CD14-positive monocyte (primary cell): ENCODE measurements around the gene THRSP. TPM values are rescaled to one million over a fixed set of nuclear protein-coding genes. Genes with fewer than 3 reads are reported as not detected.

Source experiments
- DNase-seq, 3 donors: peaks; one replicate each; pipeline ENCODE4 v3.0.0-alpha.2; 2011 to 2022
- H2AFZ ChIP-seq: 2 replicates; pipeline ENCODE4 v1.6.0; 2012; ENCODE audit warnings: mild to moderate bottlenecking, low read depth, low read length, inconsistent platforms; ENCODE audit not compliant: insufficient read depth, poor library complexity, severe bottlenecking
- H3K27ac ChIP-seq, 2 donors: 1 replicate in 1 of 2; 2 replicates in 1 of 2; pipeline ENCODE4 v1.5.1; 2012 to 2013; ENCODE audit warnings: low read length in 2 of 2, control low read depth in 1 of 2, inconsistent platforms in 1 of 2, low read depth in 1 of 2, mild to moderate bottlenecking in 1 of 2
- H3K27me3 ChIP-seq, 2 donors: one replicate each; pipeline versions ENCODE4 v1.6.0 to v1.6.1; 2011 to 2013; ENCODE audit warnings: low read length in 2 of 2; ENCODE audit not compliant: control insufficient read depth in 2 of 2, insufficient read depth in 2 of 2
- H3K36me3 ChIP-seq, 2 donors: replicated peaks in 1 of 2; 1 replicate in 1 of 2; 2 replicates in 1 of 2; pipeline versions ENCODE4 v1.5.1 to v1.6.1; 2012 to 2013; ENCODE audit warnings: low read length in 2 of 2, control low read depth in 1 of 2, inconsistent platforms in 1 of 2, mild to moderate bottlenecking in 1 of 2; ENCODE audit not compliant: insufficient read depth in 2 of 2, control insufficient read depth in 1 of 2
- H3K4me1 ChIP-seq, 2 donors: 1 replicate in 1 of 2; 2 replicates in 1 of 2; pipeline versions ENCODE4 v1.5.1 to v1.6.1; 2012 to 2013; ENCODE audit warnings: low read length in 2 of 2, control low read depth in 1 of 2, inconsistent platforms in 1 of 2, mild to moderate bottlenecking in 1 of 2, moderate library complexity in 1 of 2; ENCODE audit not compliant: insufficient read depth in 2 of 2, control insufficient read depth in 1 of 2
- H3K4me2 ChIP-seq: replicated peaks from 2 replicates; pipeline ENCODE3; 2012; ENCODE audit warnings: low read length, moderate library complexity, mild to moderate bottlenecking; ENCODE audit not compliant: poor library complexity, severe bottlenecking; ENCODE audit errors: extremely low read depth
- H3K4me3 ChIP-seq, 3 experiments: fragments of 200-600 bp in 1 of 3; sonication (generic) in 1 of 3; replicated peaks in 1 of 3; 1 replicate in 2 of 3; 2 replicates in 1 of 3; pipeline ENCODE4 v1.5.1; 2011 to 2013; ENCODE audit warnings: low read length in 3 of 3, mild to moderate bottlenecking in 3 of 3, control low read depth in 2 of 3, low read depth in 2 of 3, inconsistent platforms in 1 of 3, moderate library complexity in 1 of 3
- H3K79me2 ChIP-seq: 2 replicates; pipeline ENCODE4 v1.6.0; 2012; ENCODE audit warnings: mild to moderate bottlenecking, control low read depth, inconsistent platforms, low read length, moderate library complexity; ENCODE audit not compliant: insufficient read depth
- H3K9ac ChIP-seq: 2 replicates; pipeline ENCODE4 v1.6.0; 2017; ENCODE audit warnings: low read length, mild to moderate bottlenecking; ENCODE audit not compliant: insufficient read depth, poor library complexity, severe bottlenecking
- H3K9me3 ChIP-seq, 2 donors: replicated peaks in 1 of 2; 1 replicate in 1 of 2; 2 replicates in 1 of 2; pipeline versions ENCODE4 v1.5.1 to v1.6.1; 2012 to 2013; ENCODE audit warnings: low read length in 2 of 2, control low read depth in 1 of 2; ENCODE audit not compliant: control insufficient read depth in 1 of 2, insufficient read depth in 1 of 2
- H4K20me1 ChIP-seq: 2 replicates; pipeline ENCODE4 v1.6.0; 2012; ENCODE audit warnings: mild to moderate bottlenecking, low read length, control low read depth, moderate library complexity; ENCODE audit not compliant: insufficient read depth
- H3K27ac Mint-ChIP-seq, 7 donors: one replicate each; pipeline ENCODE4 v1.8.0; 2020; ENCODE audit warnings: mild to moderate bottlenecking in 7 of 7, mixed read lengths in 7 of 7, moderate library complexity in 6 of 7, inconsistent platforms in 2 of 7
- H3K27me3 Mint-ChIP-seq, 3 donors: one replicate each; pipeline ENCODE4 v1.8.0; 2021 to 2022; ENCODE audit warnings: low read depth in 3 of 3, mild to moderate bottlenecking in 3 of 3, mixed read lengths in 3 of 3, moderate library complexity in 3 of 3, inconsistent platforms in 1 of 3
- H3K36me3 Mint-ChIP-seq, 2 donors: one replicate each; pipeline ENCODE4 v1.8.0; 2020; ENCODE audit warnings: mixed read lengths in 2 of 2, inconsistent platforms in 1 of 2, mild to moderate bottlenecking in 1 of 2
- H3K4me1 Mint-ChIP-seq: one replicate; pipeline ENCODE4 v1.8.0; 2020; ENCODE audit warnings: mild to moderate bottlenecking, mixed read lengths
- H3K4me3 Mint-ChIP-seq, 2 donors: one replicate each; pipeline ENCODE4 v1.8.0; 2020; ENCODE audit warnings: mild to moderate bottlenecking in 2 of 2, mixed read lengths in 2 of 2, moderate library complexity in 1 of 2
- H3K9me3 Mint-ChIP-seq, 7 donors: one replicate each; pipeline ENCODE4 v1.8.0; 2020 to 2022; ENCODE audit warnings: mixed read lengths in 7 of 7, mild to moderate bottlenecking in 6 of 7, moderate library complexity in 6 of 7, inconsistent platforms in 2 of 7
- CTCF ChIP-seq: fragments of 200-600 bp; IDR thresholded peaks from one replicate; pipeline ENCODE4 v1.8.0; 2022; ENCODE audit warnings: antibody characterized with exemption, mild to moderate bottlenecking
- WGBS: methylation state at CpG from one replicate; pipeline ENCODE4 v1.1.5; 2013; ENCODE audit warnings: missing lambda C conversion rate; ENCODE audit not compliant: insufficient coverage; 5-methylcytosine and 5-hydroxymethylcytosine counted together
- intact Hi-C, 2 donors: fragments of 100-400 bp; cut with micrococcal nuclease; formaldehyde crosslinking; loops; one replicate each; pipeline versions ENCODE4 v1.15.0 to v1.15.1; 2023
- polyA plus RNA-seq, 3 donors: library from polyadenylated mRNA; depleted of rRNA in 1 of 3; unstranded in 2 of 3; stranded (reverse) in 1 of 3; fragments of 300-500 nt in 2 of 3; fragments of >200 nt in 1 of 3; fragmentation: Illumina TruSeq in 2 of 3; gene quantifications; 1 replicate in 2 of 3; 2 replicates in 1 of 3; pipeline ENCODE4 v1.2.3, GENCODE V29; 2012 to 2021

Gene THRSP
- polyA plus RNA-seq, 3 donors = not detected

GRCh38 chr11:78048561-78048960, 15.1 kb upstream of the THRSP start:
- no peak for DNase-seq
- no peak overlapping the region for H3K4me3 Mint-ChIP-seq
- intact Hi-C loops = no loop called here
- H3K27ac Mint-ChIP-seq = no peak overlapping the region
- WGBS = 70% methylated on average over 2 of the region's 3 CpGs
- Histone ChIP-seq H3K36me3 (no peaks in the 10 kb centered on the region), H3K4me2 (no peak overlapping the region), H3K79me2 (no peaks in the 10 kb centered on the region), H3K27ac (no peak overlapping the region), H3K4me3 (no peak overlapping the region), H3K9ac (no peak overlapping the region), H3K27me3 (no peaks in the 10 kb centered on the region), H4K20me1 (no peaks in the 10 kb centered on the region), H2AFZ (no peak overlapping the region), H3K9me3 (no peaks in the 10 kb centered on the region), H3K4me1 (peaks cover 7 to 8% of the 10 kb centered on the region in 2 donors)
- peaks cover 0 to 3% (median 1%) of the 10 kb centered on the region in 3 donors for H3K27me3 Mint-ChIP-seq
- TF ChIP-seq CTCF = no peak
- no peaks in the 10 kb centered on the region for H3K36me3 Mint-ChIP-seq
- H3K9me3 Mint-ChIP-seq = no peaks in the 10 kb centered on the region
- H3K4me1 Mint-ChIP-seq = peaks cover 14% of the 10 kb centered on the region

GRCh38 chr11:78049348-78049747, 14.3 kb upstream of the THRSP start:
- DNase-seq = no peak

More at GRCh38 chr11:78049348-78049747, 14.3 kb upstream of the THRSP start:
- no peak overlapping the region for H3K27ac ChIP-seq
- Mint-ChIP-seq H3K4me3 (no peak overlapping the region), H3K27me3 (peaks cover 0 to 3% (median 0%) of the 10 kb centered on the region in 3 donors), H3K27ac (no peak overlapping the region), H3K4me1 (peaks cover 14% of the 10 kb centered on the region), H3K36me3 (no peaks in the 10 kb centered on the region), H3K9me3 (no peaks in the 10 kb centered on the region)
- no peaks in the 10 kb centered on the region for H3K9me3 ChIP-seq
- H2AFZ ChIP-seq = no peak overlapping the region
- no peaks in the 10 kb centered on the region for H4K20me1 ChIP-seq
- peaks cover 7 to 8% of the 10 kb centered on the region in 2 donors for H3K4me1 ChIP-seq
- H3K4me3 ChIP-seq = no peak overlapping the region
- WGBS = 72% methylated on average over 3 of the region's 8 CpGs
- no peaks in the 10 kb centered on the region for H3K27me3 ChIP-seq
- intact Hi-C loops = no loop called here
- H3K36me3 ChIP-seq = no peaks in the 10 kb centered on the region
- H3K4me2 ChIP-seq = no peak overlapping the region
- H3K9ac ChIP-seq = no peak overlapping the region
- no peak for TF ChIP-seq CTCF
- H3K79me2 ChIP-seq = no peaks in the 10 kb centered on the region
